CD4-positive, alpha-beta T cell treated with Interleukin-1 beta for 1 hour (primary cell): ENCODE data around the gene ARHGAP6.
"Not testable (repeated sequence)": the region's sequence is repeated elsewhere in the genome, so short reads cannot be mapped to it uniquely, and the experiment has no call there.

Experiments
- DNase-seq, 2 donors: peaks; one replicate each; pipeline ENCODE4 v3.0.0-alpha.2; 2020 to 2022

ARHGAP6 gene

GRCh38 chrX:11272863-11273262, 392.9 kb downstream of the ARHGAP6 start:
- no peak for DNase-seq

- DNase-seq, result no peak
These were observed 393.4 kb downstream of the ARHGAP6 start for GRCh38 chrX:11272290-11272689.

GRCh38 chrX:11269996-11270395, 395.7 kb downstream of the ARHGAP6 start:
- no peak for DNase-seq

GRCh38 chrX:11269006-11269405, 396.7 kb downstream of the ARHGAP6 start:
- no peak for DNase-seq

- no peak for DNase-seq
These were observed 398.3 kb downstream of the ARHGAP6 start for GRCh38 chrX:11267425-11267824.

GRCh38 chrX:11266573-11267003, 399.1 kb downstream of the ARHGAP6 start:
- DNase-seq, result no peak

- no peak for DNase-seq
These were observed 400.4 kb downstream of the ARHGAP6 start for GRCh38 chrX:11265352-11265751.

- no peak for DNase-seq
These were observed 400.8 kb downstream of the ARHGAP6 start for GRCh38 chrX:11264925-11265324.

GRCh38 chrX:11261260-11261659, 404.5 kb downstream of the ARHGAP6 start:
- DNase-seq, result no peak

- DNase-seq, result no peak
These were observed 406.3 kb downstream of the ARHGAP6 start for GRCh38 chrX:11259437-11259836.

- no peak for DNase-seq
These were observed 408.0 kb downstream of the ARHGAP6 start for GRCh38 chrX:11257711-11258110.

- no peak for DNase-seq
These were observed 408.4 kb downstream of the ARHGAP6 start for GRCh38 chrX:11257290-11257689.

GRCh38 chrX:11254417-11255109, 411.2 kb downstream of the ARHGAP6 start:
- DNase-seq, result no peak

GRCh38 chrX:11244636-11245035, 421.1 kb downstream of the ARHGAP6 start:
- DNase-seq, result no peak

- no peak for DNase-seq
These were observed 423.0 kb downstream of the ARHGAP6 start for GRCh38 chrX:11242704-11243103.

GRCh38 chrX:11241720-11242119, 424.0 kb downstream of the ARHGAP6 start:
- DNase-seq, result no peak

- DNase-seq, result no peak
These were observed 426.5 kb downstream of the ARHGAP6 start for GRCh38 chrX:11239230-11239629.

- not testable (repeated sequence) for DNase-seq
These were observed 430.3 kb downstream of the ARHGAP6 start for GRCh38 chrX:11235377-11235776.

- DNase-seq, result no peak
These were observed 450.4 kb downstream of the ARHGAP6 start for GRCh38 chrX:11215191-11215921.

- DNase-seq, result no peak
These were observed 451.2 kb downstream of the ARHGAP6 start for GRCh38 chrX:11214346-11215190.

GRCh38 chrX:11212741-11213140, 453.0 kb downstream of the ARHGAP6 start:
- no peak for DNase-seq

- no peak for DNase-seq
These were observed 455.3 kb downstream of the ARHGAP6 start for GRCh38 chrX:11210415-11210801.

GRCh38 chrX:11209798-11210414, 455.8 kb downstream of the ARHGAP6 start:
- DNase-seq, result no peak
